ENCODE data around the gene NTF3.
A peak's percentile ranks its signal among the peaks of the same experiment; 100 is the strongest.

The NTF3 gene

GRCh38 chr12:5487948-5488625 is 56.2 kb downstream of the NTF3 start:
- DNase-seq (ENCODE audit: low spot score): no peak

GRCh38 chr12:5488626-5488955 is 56.7 kb downstream of the NTF3 start:
- no peak for DNase-seq (ENCODE audit: low spot score)

GRCh38 chr12:5489017-5489416 is 57.1 kb downstream of the NTF3 start:
- no peak for DNase-seq (ENCODE audit: low spot score)

GRCh38 chr12:5489760-5490406 is 58.0 kb downstream of the NTF3 start:
- no peak for DNase-seq (ENCODE audit: low spot score)

GRCh38 chr12:5492562-5492961 is 60.7 kb downstream of the NTF3 start:
- DNase-seq (ENCODE audit: low spot score): no peak

GRCh38 chr12:5493018-5493417 is 61.1 kb downstream of the NTF3 start:
- DNase-seq (ENCODE audit: low spot score): no peak

- DNase-seq (ENCODE audit: low spot score): no peak
Observed at GRCh38 chr12:5494343-5494742, 62.4 kb downstream of the NTF3 start.

- DNase-seq (ENCODE audit: low spot score): peak; percentile 75
Observed at GRCh38 chr12:5497329-5498053, 65.6 kb downstream of the NTF3 start.

- no peak for DNase-seq (ENCODE audit: low spot score)
Observed at GRCh38 chr12:5498076-5498475, 66.2 kb downstream of the NTF3 start.

- DNase-seq (ENCODE audit: low spot score): no peak
Observed at GRCh38 chr12:5498806-5499205, 66.9 kb downstream of the NTF3 start.

- no peak for DNase-seq (ENCODE audit: low spot score)
Observed at GRCh38 chr12:5499566-5500330, 67.8 kb downstream of the NTF3 start.

- no peak for DNase-seq (ENCODE audit: low spot score)
Observed at GRCh38 chr12:5500331-5500659, 68.4 kb downstream of the NTF3 start.

- DNase-seq (ENCODE audit: low spot score): no peak
Observed at GRCh38 chr12:5503774-5504173, 71.9 kb downstream of the NTF3 start.

- DNase-seq (ENCODE audit: low spot score): no peak
Observed at GRCh38 chr12:5505116-5505515, 73.2 kb downstream of the NTF3 start.

- DNase-seq (ENCODE audit: low spot score): no peak
Observed at GRCh38 chr12:5505751-5506150, 73.8 kb downstream of the NTF3 start.

- no peak for DNase-seq (ENCODE audit: low spot score)
Observed at GRCh38 chr12:5506295-5506694, 74.4 kb downstream of the NTF3 start.

GRCh38 chr12:5506821-5507231 is 74.9 kb downstream of the NTF3 start:
- DNase-seq (ENCODE audit: low spot score): no peak

GRCh38 chr12:5507401-5507935 is 75.6 kb downstream of the NTF3 start:
- DNase-seq (ENCODE audit: low spot score): no peak

GRCh38 chr12:5507944-5508343 is 76.0 kb downstream of the NTF3 start:
- no peak for DNase-seq (ENCODE audit: low spot score)

- no peak for DNase-seq (ENCODE audit: low spot score)
Observed at GRCh38 chr12:5509102-5509501, 77.2 kb downstream of the NTF3 start.

GRCh38 chr12:5509557-5509956 is 77.6 kb downstream of the NTF3 start:
- DNase-seq (ENCODE audit: low spot score): no peak

- DNase-seq (ENCODE audit: low spot score): no peak
Observed at GRCh38 chr12:5510251-5510805, 78.4 kb downstream of the NTF3 start.

Measured in HuH-7.5 (cell line).